GM19193 (cell line): ENCODE measurements around the gene POU1F1.
A peak's percentile ranks its signal among the peaks of the same experiment; 100 is the strongest.

Source experiments
- POLR2A ChIP-seq: IDR thresholded peaks from 4 replicates; pipeline ENCODE4 v1.6.1; 2011; ENCODE audit not compliant: insufficient read depth, insufficient read length; ENCODE audit errors: extremely low read depth

Gene POU1F1

GRCh38 chr3:87269723-87270122 lies 6.7 kb downstream of the POU1F1 start:
- TF ChIP-seq POLR2A, result no peak

- TF ChIP-seq POLR2A, result no peak
Observed at GRCh38 chr3:87268646-87269211, 7.7 kb downstream of the POU1F1 start.

GRCh38 chr3:87267953-87268645 lies 8.3 kb downstream of the POU1F1 start:
- no peak for TF ChIP-seq POLR2A

GRCh38 chr3:87261925-87262324 lies 14.5 kb downstream of the POU1F1 start:
- no peak for TF ChIP-seq POLR2A

GRCh38 chr3:87260270-87260669 lies 16.1 kb downstream of the POU1F1 start:
- no peak for TF ChIP-seq POLR2A

- no peak for TF ChIP-seq POLR2A
Observed at GRCh38 chr3:87250009-87250408, 26.4 kb downstream of the POU1F1 start.

GRCh38 chr3:87248831-87249230 lies 27.6 kb downstream of the POU1F1 start:
- no peak for TF ChIP-seq POLR2A

GRCh38 chr3:87247430-87247773 lies 29.0 kb downstream of the POU1F1 start:
- no peak for TF ChIP-seq POLR2A

GRCh38 chr3:87246662-87247429 lies 29.5 kb downstream of the POU1F1 start:
- no peak for TF ChIP-seq POLR2A

GRCh38 chr3:87236093-87236492 lies 40.3 kb downstream of the POU1F1 start:
- TF ChIP-seq POLR2A, result no peak

GRCh38 chr3:87233805-87234204 lies 42.6 kb downstream of the POU1F1 start:
- TF ChIP-seq POLR2A, result no peak

GRCh38 chr3:87229113-87229512 lies 47.3 kb downstream of the POU1F1 start:
- no peak for TF ChIP-seq POLR2A

- TF ChIP-seq POLR2A, result no peak
Observed at GRCh38 chr3:87228316-87228715, 48.1 kb downstream of the POU1F1 start.

- TF ChIP-seq POLR2A, result no peak
Observed at GRCh38 chr3:87227835-87228144, 48.6 kb downstream of the POU1F1 start.

GRCh38 chr3:87227104-87227834 lies 49.1 kb downstream of the POU1F1 start, which contains the start of gene CHMP2B:
Gene CHMP2B (plus strand): TSS chr3:87227309. CDS start chr3:87227523, 214 bp downstream.
- TF ChIP-seq POLR2A, result peak; percentile 77
